PC-9 (cell line): Measurements from ENCODE around the gene CEP44. TPM values are rescaled to one million over a fixed set of nuclear protein-coding genes. Genes with fewer than 3 reads are reported as not detected.
"Not testable (repeated sequence)": the region's sequence is repeated elsewhere in the genome, so short reads cannot be mapped to it uniquely, and the experiment has no call there.

Experiments used
- BruUV-seq: library from RNA; stranded (reverse); fragments of 400-500 nt; replicated peaks from 2 replicates; lab custom pipeline; 2021; lab: Mats Ljungman, UMichigan
- CTCF ChIA-PET: fragments of 300-600 bp; sonication (Branson Sonifier 250); formaldehyde crosslinking; loops from one replicate; lab custom pipeline; 2022; ENCODE audit warnings: antibody characterized with exemption; lab: Charles Lee
- POLR2A ChIA-PET: fragments of 300-600 bp; sonication (Branson Sonifier 250); formaldehyde crosslinking; loops from one replicate; lab custom pipeline; 2022; ENCODE audit warnings: antibody characterized with exemption; ENCODE audit not compliant: unreplicated experiment; lab: Charles Lee
- DNase-seq, 2 experiments: peaks; one replicate each; pipeline versions ENCODE4 v3.0.0 to v3.0.0-alpha.2; 2015 to 2022; ENCODE audit warnings: mixed read lengths in 1 of 2
- H2AFZ ChIP-seq: fragments of 200-600 bp; sonication (generic); 2 replicates; pipeline ENCODE4 v1.8.1; 2017; ENCODE audit warnings: antibody characterized with exemption
- H3F3A ChIP-seq: fragments of 200-600 bp; sonication (generic); 2 replicates; pipeline ENCODE4 v1.8.1; 2017; ENCODE audit warnings: antibody characterized with exemption, mild to moderate bottlenecking, low read depth; ENCODE audit not compliant: insufficient read depth
- H3K27ac ChIP-seq: fragments of 200-600 bp; sonication (generic); 2 replicates; pipeline ENCODE4 v1.6.1; 2016; ENCODE audit warnings: mixed run types
- H3K27me3 ChIP-seq: fragments of 200-600 bp; sonication (generic); 2 replicates; pipeline ENCODE4 v1.6.1; 2016; ENCODE audit warnings: low read depth, mixed run types; ENCODE audit not compliant: insufficient read depth
- H3K36me3 ChIP-seq: fragments of 200-600 bp; sonication (generic); 2 replicates; pipeline ENCODE4 v1.6.1; 2016; ENCODE audit warnings: low read depth, mixed run types
- H3K4me1 ChIP-seq: fragments of 200-600 bp; sonication (generic); replicated peaks from 2 replicates; pipeline ENCODE4 v1.6.1; 2016; ENCODE audit warnings: mixed run types; ENCODE audit not compliant: insufficient read depth
- H3K4me2 ChIP-seq: fragments of 200-600 bp; sonication (generic); 2 replicates; pipeline ENCODE4 v1.6.1; 2017; ENCODE audit warnings: mixed run types
- H3K4me3 ChIP-seq: fragments of 200-600 bp; sonication (generic); 2 replicates; pipeline ENCODE4 v1.6.1; 2016; ENCODE audit warnings: mixed run types
- H3K79me2 ChIP-seq: fragments of 200-600 bp; sonication (generic); 2 replicates; pipeline ENCODE4 v1.6.1; 2017; ENCODE audit warnings: low read depth, mixed run types
- H3K9me2 ChIP-seq: fragments of 200-600 bp; sonication (generic); 2 replicates; pipeline ENCODE4 v1.8.1; 2017; ENCODE audit warnings: mild to moderate bottlenecking; ENCODE audit not compliant: insufficient read depth
- H3K9me3 ChIP-seq: fragments of 200-600 bp; sonication (generic); 2 replicates; pipeline ENCODE4 v1.8.1; 2016; ENCODE audit warnings: low read depth; ENCODE audit not compliant: insufficient read depth
- H4K20me1 ChIP-seq: fragments of 200-600 bp; sonication (generic); 2 replicates; pipeline ENCODE4 v1.8.1; 2017; ENCODE audit not compliant: insufficient read depth
- CTCF ChIP-seq: fragments of 200-600 bp; sonication (generic); conservative IDR thresholded peaks from 2 replicates; pipeline ENCODE4 v1.6.1; 2017; ENCODE audit warnings: mixed run types, antibody characterized with exemption, mild to moderate bottlenecking, moderate library complexity
- EZH2 ChIP-seq: fragments of 200-600 bp; sonication (generic); IDR thresholded peaks from 2 replicates; pipeline ENCODE4 v1.8.0; 2017; ENCODE audit warnings: antibody characterized with exemption, low read depth
- intact Hi-C: fragments of 100-400 bp; cut with micrococcal nuclease; formaldehyde crosslinking; loops from one replicate; pipeline ENCODE4 v1.10.0; 2022; ENCODE audit not compliant: unreplicated experiment
- total RNA-seq: library from RNA; stranded (reverse); gene quantifications from 2 replicates; pipeline ENCODE4 v1.2.3, GENCODE V29; 2021

Gene CEP44
- total RNA-seq, 1 experiment from 2014 or later, result 22.4 TPM

GRCh38 chr4:174358829-174359228 is 75.1 kb downstream of the CEP44 start:
- H3K9me3 ChIP-seq, result no peaks in the 10 kb centered on the region
- no peak for TF ChIP-seq CTCF
- no peak for TF ChIP-seq EZH2
- CTCF ChIA-PET, result interaction anchor here (0.6 kb wide), 1 partner anchor 696 kb away, joined by 3 read pairs; no protein-coding TSS in a partner anchor
- no peak for DNase-seq
- intact Hi-C loops, result no loop called here
- H3K79me2 ChIP-seq, result no peaks in the 10 kb centered on the region
- H3K4me3 ChIP-seq, result no peak overlapping the region
- no peaks in the 10 kb centered on the region for H3K27me3 ChIP-seq
- H3K4me2 ChIP-seq, result no peak overlapping the region
- H2AFZ ChIP-seq, result no peak overlapping the region
- H3K36me3 ChIP-seq, result no peaks in the 10 kb centered on the region
- no TSS peak for BruUV-seq
- no peaks in the 10 kb centered on the region for H4K20me1 ChIP-seq
- no peaks in the 10 kb centered on the region for H3K9me2 ChIP-seq
- H3K27ac ChIP-seq, result no peak overlapping the region
- POLR2A ChIA-PET, result no interaction called here
- H3K4me1 ChIP-seq, result no peaks in the 10 kb centered on the region
- no peaks in the 10 kb centered on the region for H3F3A ChIP-seq

DNA sequence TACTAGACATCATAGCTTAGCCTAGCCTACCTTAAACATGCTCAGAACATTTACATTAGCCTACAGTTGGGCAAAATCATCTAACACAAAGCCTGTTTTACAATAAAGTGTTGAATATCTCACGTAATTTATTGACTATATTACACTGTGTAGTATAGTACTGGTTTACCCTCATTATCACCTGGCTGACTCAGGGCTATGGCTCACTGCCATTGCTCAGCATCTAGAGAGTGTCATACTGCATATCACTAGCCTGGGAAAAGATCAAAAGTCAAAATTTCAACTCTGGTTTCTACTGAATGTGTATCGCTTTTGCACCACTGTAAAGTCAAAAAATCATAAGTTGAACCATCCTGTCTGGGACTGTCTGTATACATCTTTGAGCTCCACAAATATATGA is 78.6 kb downstream of the CEP44 start:
- H3K27me3 ChIP-seq, result no peaks in the 10 kb centered on the region
- BruUV-seq, result no TSS peak
- CTCF ChIA-PET, result no interaction called here
- no peaks in the 10 kb centered on the region for H3K4me1 ChIP-seq
- H3K79me2 ChIP-seq, result no peaks in the 10 kb centered on the region
- no peak overlapping the region for H2AFZ ChIP-seq
- no peaks in the 10 kb centered on the region for H3F3A ChIP-seq
- no peak overlapping the region for H3K27ac ChIP-seq
- DNase-seq, result no peak
- H3K9me3 ChIP-seq, result no peaks in the 10 kb centered on the region
- TF ChIP-seq EZH2, result no peak
- no peak for TF ChIP-seq CTCF
- H3K4me2 ChIP-seq, result no peak overlapping the region
- H3K36me3 ChIP-seq, result no peaks in the 10 kb centered on the region
- POLR2A ChIA-PET, result no interaction called here
- H3K9me2 ChIP-seq, result no peaks in the 10 kb centered on the region
- intact Hi-C loops, result no loop called here
- H3K4me3 ChIP-seq, result no peak overlapping the region
- no peaks in the 10 kb centered on the region for H4K20me1 ChIP-seq

DNA sequence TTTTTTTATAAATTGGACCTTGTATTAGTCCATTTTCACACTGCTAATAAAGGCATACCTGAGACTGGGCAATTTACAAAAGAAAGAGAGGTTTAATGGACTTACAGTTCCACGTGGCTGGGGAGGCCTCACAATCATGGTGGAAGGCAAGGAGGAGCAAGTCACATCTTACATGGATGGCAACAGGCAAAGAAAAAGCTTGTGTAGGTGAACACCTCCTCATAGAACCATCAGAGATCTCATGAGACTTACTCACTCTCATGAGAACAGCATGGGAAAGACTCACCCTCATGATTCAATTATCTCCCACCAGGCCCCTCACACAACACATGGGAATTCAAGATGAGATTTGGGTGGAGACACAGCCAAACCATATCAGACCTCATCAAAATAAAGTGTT is 80.1 kb downstream of the CEP44 start:
- H3K27me3 ChIP-seq, H3K9me3 ChIP-seq, H3K79me2 ChIP-seq, H3F3A ChIP-seq, H3K9me2 ChIP-seq, CTCF ChIA-PET, DNase-seq, BruUV-seq, H3K4me3 ChIP-seq, H3K4me1 ChIP-seq, H3K36me3 ChIP-seq, H3K4me2 ChIP-seq, H4K20me1 ChIP-seq, H2AFZ ChIP-seq, H3K27ac ChIP-seq: not testable (repeated sequence)
- POLR2A ChIA-PET, result interaction anchor here (0.7 kb wide), 1 partner anchor 171 kb away, joined by 4 read pairs; no protein-coding TSS in a partner anchor
- intact Hi-C loops, result loop anchor here (2.0 kb wide), 2 partner anchors 159 to 351 kb away; partner anchors contain the start of gene HPGD
